CD14-positive monocyte (primary cell): ENCODE data around the gene WDR72. TPM values are rescaled to one million over a fixed set of nuclear protein-coding genes. Genes with fewer than 3 reads are reported as not detected.

Experiments
- DNase-seq, 3 donors: peaks; one replicate each; pipeline ENCODE4 v3.0.0-alpha.2; 2011 to 2022
- H2AFZ ChIP-seq: 2 replicates; pipeline ENCODE4 v1.6.0; 2012; ENCODE audit warnings: mild to moderate bottlenecking, low read depth, low read length, inconsistent platforms; ENCODE audit not compliant: insufficient read depth, poor library complexity, severe bottlenecking
- H3K27ac ChIP-seq, 2 donors: 1 replicate in 1 of 2; 2 replicates in 1 of 2; pipeline ENCODE4 v1.5.1; 2012 to 2013; ENCODE audit warnings: low read length in 2 of 2, control low read depth in 1 of 2, inconsistent platforms in 1 of 2, low read depth in 1 of 2, mild to moderate bottlenecking in 1 of 2
- H3K27me3 ChIP-seq, 2 donors: one replicate each; pipeline versions ENCODE4 v1.6.0 to v1.6.1; 2011 to 2013; ENCODE audit warnings: low read length in 2 of 2; ENCODE audit not compliant: control insufficient read depth in 2 of 2, insufficient read depth in 2 of 2
- H3K36me3 ChIP-seq, 2 donors: replicated peaks in 1 of 2; 1 replicate in 1 of 2; 2 replicates in 1 of 2; pipeline versions ENCODE4 v1.5.1 to v1.6.1; 2012 to 2013; ENCODE audit warnings: low read length in 2 of 2, control low read depth in 1 of 2, inconsistent platforms in 1 of 2, mild to moderate bottlenecking in 1 of 2; ENCODE audit not compliant: insufficient read depth in 2 of 2, control insufficient read depth in 1 of 2
- H3K4me1 ChIP-seq, 2 donors: 1 replicate in 1 of 2; 2 replicates in 1 of 2; pipeline versions ENCODE4 v1.5.1 to v1.6.1; 2012 to 2013; ENCODE audit warnings: low read length in 2 of 2, control low read depth in 1 of 2, inconsistent platforms in 1 of 2, mild to moderate bottlenecking in 1 of 2, moderate library complexity in 1 of 2; ENCODE audit not compliant: insufficient read depth in 2 of 2, control insufficient read depth in 1 of 2
- H3K4me2 ChIP-seq: replicated peaks from 2 replicates; pipeline ENCODE3; 2012; ENCODE audit warnings: low read length, moderate library complexity, mild to moderate bottlenecking; ENCODE audit not compliant: poor library complexity, severe bottlenecking; ENCODE audit errors: extremely low read depth
- H3K4me3 ChIP-seq, 3 experiments: fragments of 200-600 bp in 1 of 3; sonication (generic) in 1 of 3; replicated peaks in 1 of 3; 1 replicate in 2 of 3; 2 replicates in 1 of 3; pipeline ENCODE4 v1.5.1; 2011 to 2013; ENCODE audit warnings: low read length in 3 of 3, mild to moderate bottlenecking in 3 of 3, control low read depth in 2 of 3, low read depth in 2 of 3, inconsistent platforms in 1 of 3, moderate library complexity in 1 of 3
- H3K79me2 ChIP-seq: 2 replicates; pipeline ENCODE4 v1.6.0; 2012; ENCODE audit warnings: mild to moderate bottlenecking, control low read depth, inconsistent platforms, low read length, moderate library complexity; ENCODE audit not compliant: insufficient read depth
- H3K9ac ChIP-seq: 2 replicates; pipeline ENCODE4 v1.6.0; 2017; ENCODE audit warnings: low read length, mild to moderate bottlenecking; ENCODE audit not compliant: insufficient read depth, poor library complexity, severe bottlenecking
- H3K9me3 ChIP-seq, 2 donors: replicated peaks in 1 of 2; 1 replicate in 1 of 2; 2 replicates in 1 of 2; pipeline versions ENCODE4 v1.5.1 to v1.6.1; 2012 to 2013; ENCODE audit warnings: low read length in 2 of 2, control low read depth in 1 of 2; ENCODE audit not compliant: control insufficient read depth in 1 of 2, insufficient read depth in 1 of 2
- H4K20me1 ChIP-seq: 2 replicates; pipeline ENCODE4 v1.6.0; 2012; ENCODE audit warnings: mild to moderate bottlenecking, low read length, control low read depth, moderate library complexity; ENCODE audit not compliant: insufficient read depth
- H3K27ac Mint-ChIP-seq, 7 donors: one replicate each; pipeline ENCODE4 v1.8.0; 2020; ENCODE audit warnings: mild to moderate bottlenecking in 7 of 7, mixed read lengths in 7 of 7, moderate library complexity in 6 of 7, inconsistent platforms in 2 of 7
- H3K27me3 Mint-ChIP-seq, 3 donors: one replicate each; pipeline ENCODE4 v1.8.0; 2021 to 2022; ENCODE audit warnings: low read depth in 3 of 3, mild to moderate bottlenecking in 3 of 3, mixed read lengths in 3 of 3, moderate library complexity in 3 of 3, inconsistent platforms in 1 of 3
- H3K36me3 Mint-ChIP-seq, 2 donors: one replicate each; pipeline ENCODE4 v1.8.0; 2020; ENCODE audit warnings: mixed read lengths in 2 of 2, inconsistent platforms in 1 of 2, mild to moderate bottlenecking in 1 of 2
- H3K4me1 Mint-ChIP-seq: one replicate; pipeline ENCODE4 v1.8.0; 2020; ENCODE audit warnings: mild to moderate bottlenecking, mixed read lengths
- H3K4me3 Mint-ChIP-seq, 2 donors: one replicate each; pipeline ENCODE4 v1.8.0; 2020; ENCODE audit warnings: mild to moderate bottlenecking in 2 of 2, mixed read lengths in 2 of 2, moderate library complexity in 1 of 2
- H3K9me3 Mint-ChIP-seq, 7 donors: one replicate each; pipeline ENCODE4 v1.8.0; 2020 to 2022; ENCODE audit warnings: mixed read lengths in 7 of 7, mild to moderate bottlenecking in 6 of 7, moderate library complexity in 6 of 7, inconsistent platforms in 2 of 7
- WGBS: methylation state at CpG from one replicate; pipeline ENCODE4 v1.1.5; 2013; ENCODE audit warnings: missing lambda C conversion rate; ENCODE audit not compliant: insufficient coverage; 5-methylcytosine and 5-hydroxymethylcytosine counted together
- intact Hi-C, 2 donors: fragments of 100-400 bp; cut with micrococcal nuclease; formaldehyde crosslinking; loops; one replicate each; pipeline versions ENCODE4 v1.15.0 to v1.15.1; 2023
- polyA plus RNA-seq, 3 donors: library from polyadenylated mRNA; depleted of rRNA in 1 of 3; unstranded in 2 of 3; stranded (reverse) in 1 of 3; fragments of 300-500 nt in 2 of 3; fragments of >200 nt in 1 of 3; fragmentation: Illumina TruSeq in 2 of 3; gene quantifications; 1 replicate in 2 of 3; 2 replicates in 1 of 3; pipeline ENCODE4 v1.2.3, GENCODE V29; 2012 to 2021
- TF ChIP-seq, protein P1 (sequence below): fragments of 200-600 bp; IDR thresholded peaks from one replicate; pipeline ENCODE4 v1.8.0; 2022; ENCODE audit warnings: antibody characterized with exemption, mild to moderate bottlenecking

WDR72 gene
- polyA plus RNA-seq, 3 donors: not detected

DNA sequence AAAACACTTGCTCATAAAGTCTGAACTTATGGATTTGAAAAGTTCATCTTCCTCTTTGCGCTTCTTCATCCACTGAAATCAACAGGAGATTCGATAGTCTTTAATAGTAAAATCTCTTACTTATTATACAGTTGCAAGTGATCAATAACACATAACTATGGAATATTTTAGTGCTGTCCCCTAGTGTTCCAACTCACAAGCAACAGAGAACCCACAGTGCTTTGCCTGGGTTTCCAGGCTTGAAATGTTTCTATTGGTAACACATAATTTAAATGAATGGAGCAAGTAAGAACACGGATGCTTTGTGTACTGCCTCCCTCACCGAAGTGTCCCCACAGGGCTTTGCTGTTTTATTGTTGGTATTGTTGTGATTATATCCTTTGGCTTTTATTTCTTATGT lies 93.5 kb downstream of the WDR72 start:
- DNase-seq: no peak
- Histone ChIP-seq H3K9me3 (no peaks in the 10 kb centered on the region), H3K36me3 (no peaks in the 10 kb centered on the region), H3K27me3 (no peaks in the 10 kb centered on the region), H3K4me1 (no peaks in the 10 kb centered on the region), H2AFZ (no peak overlapping the region), H3K9ac (no peak overlapping the region), H3K79me2 (no peaks in the 10 kb centered on the region), H3K4me2 (no peak overlapping the region), H4K20me1 (no peaks in the 10 kb centered on the region), H3K27ac (no peak overlapping the region), H3K4me3 (no peak overlapping the region)
- Mint-ChIP-seq H3K4me3 (no peak overlapping the region), H3K9me3 (no peaks in the 10 kb centered on the region), H3K36me3 (no peaks in the 10 kb centered on the region), H3K27ac (no peak overlapping the region), H3K4me1 (no peaks in the 10 kb centered on the region), H3K27me3 (no peaks in the 10 kb centered on the region)
- TF ChIP-seq, protein P1, sequence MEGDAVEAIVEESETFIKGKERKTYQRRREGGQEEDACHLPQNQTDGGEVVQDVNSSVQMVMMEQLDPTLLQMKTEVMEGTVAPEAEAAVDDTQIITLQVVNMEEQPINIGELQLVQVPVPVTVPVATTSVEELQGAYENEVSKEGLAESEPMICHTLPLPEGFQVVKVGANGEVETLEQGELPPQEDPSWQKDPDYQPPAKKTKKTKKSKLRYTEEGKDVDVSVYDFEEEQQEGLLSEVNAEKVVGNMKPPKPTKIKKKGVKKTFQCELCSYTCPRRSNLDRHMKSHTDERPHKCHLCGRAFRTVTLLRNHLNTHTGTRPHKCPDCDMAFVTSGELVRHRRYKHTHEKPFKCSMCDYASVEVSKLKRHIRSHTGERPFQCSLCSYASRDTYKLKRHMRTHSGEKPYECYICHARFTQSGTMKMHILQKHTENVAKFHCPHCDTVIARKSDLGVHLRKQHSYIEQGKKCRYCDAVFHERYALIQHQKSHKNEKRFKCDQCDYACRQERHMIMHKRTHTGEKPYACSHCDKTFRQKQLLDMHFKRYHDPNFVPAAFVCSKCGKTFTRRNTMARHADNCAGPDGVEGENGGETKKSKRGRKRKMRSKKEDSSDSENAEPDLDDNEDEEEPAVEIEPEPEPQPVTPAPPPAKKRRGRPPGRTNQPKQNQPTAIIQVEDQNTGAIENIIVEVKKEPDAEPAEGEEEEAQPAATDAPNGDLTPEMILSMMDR: no peak
- no CpG with 5 or more reads among the region's 4 CpGs for WGBS
- intact Hi-C loops: no loop called here

DNA sequence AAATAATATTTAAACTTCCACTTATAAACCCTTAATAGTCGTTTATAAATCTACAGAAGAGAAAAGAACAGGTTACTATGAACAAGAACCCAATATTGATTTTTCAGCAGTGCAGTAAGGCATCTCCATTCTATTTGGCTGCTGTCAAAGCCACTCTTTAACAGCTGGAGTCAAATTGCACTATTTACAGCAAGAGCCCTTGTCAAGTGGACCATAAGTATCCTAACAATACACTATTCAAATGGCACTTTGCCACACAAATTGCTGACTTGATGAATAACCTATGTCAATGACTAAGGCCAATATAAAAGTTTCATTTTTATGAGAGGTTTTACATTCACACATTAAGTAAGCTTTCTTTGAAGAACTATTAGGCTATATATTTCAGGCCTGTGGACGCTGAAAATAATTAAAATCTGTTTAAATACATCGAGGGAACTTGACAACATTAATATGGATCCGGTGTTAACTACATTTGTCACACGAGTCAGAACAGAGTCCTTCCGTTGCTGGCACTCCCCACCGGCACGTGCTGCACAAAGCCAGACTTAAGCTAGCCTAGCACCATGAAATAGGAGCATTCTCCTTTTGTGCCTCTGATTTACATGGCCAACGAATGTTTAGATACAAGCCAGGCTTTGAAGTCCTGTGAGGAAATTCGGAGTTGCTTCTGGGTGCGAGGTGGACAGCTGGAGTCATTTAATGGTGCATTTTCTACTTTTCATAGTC lies 100.5 kb downstream of the WDR72 start:
- no peak overlapping the region for H3K9ac ChIP-seq
- no peak overlapping the region for H3K4me2 ChIP-seq
- Mint-ChIP-seq H3K27me3 (peaks cover 0 to 2% (median 0%) of the 10 kb centered on the region in 3 donors), H3K4me3 (no peak overlapping the region), H3K9me3 (no peaks in the 10 kb centered on the region), H3K4me1 (no peaks in the 10 kb centered on the region), H3K27ac (no peak overlapping the region), H3K36me3 (no peaks in the 10 kb centered on the region)
- H3K27ac ChIP-seq: no peak overlapping the region
- intact Hi-C loops: no loop called here
- no peaks in the 10 kb centered on the region for H3K4me1 ChIP-seq
- WGBS: 87% methylated on average over 7 of the region's 11 CpGs
- H4K20me1 ChIP-seq: no peaks in the 10 kb centered on the region
- TF ChIP-seq, protein P1: no peak
- H3K79me2 ChIP-seq: no peaks in the 10 kb centered on the region
- no peak overlapping the region for H3K4me3 ChIP-seq
- H3K9me3 ChIP-seq: no peaks in the 10 kb centered on the region
- H2AFZ ChIP-seq: no peak overlapping the region
- H3K27me3 ChIP-seq: no peaks in the 10 kb centered on the region
- no peak for DNase-seq
- no peaks in the 10 kb centered on the region for H3K36me3 ChIP-seq
